NCI-H2227 (cell line): ENCODE measurements around the gene OR2A42.
"Not testable (repeated sequence)": the region's sequence is repeated elsewhere in the genome, so short reads cannot be mapped to it uniquely, and the experiment has no call there.

ENCODE experiments used
- DNase-seq: peaks from one replicate; lab custom pipeline; 2025; ENCODE audit not compliant: unreplicated experiment; lab: John Stamatoyannopoulos, UW

Gene OR2A42

GRCh38 chr7:144223675-144224074, 15.7 kb downstream of the OR2A42 start:
- DNase-seq = not testable (repeated sequence)

GRCh38 chr7:144220531-144220930, 18.9 kb downstream of the OR2A42 start:
- not testable (repeated sequence) for DNase-seq

- not testable (repeated sequence) for DNase-seq
Measured at GRCh38 chr7:144219149-144219548, 20.3 kb downstream of the OR2A42 start.

- not testable (repeated sequence) for DNase-seq
Measured at GRCh38 chr7:144218581-144218980, 20.8 kb downstream of the OR2A42 start.

GRCh38 chr7:144217200-144217599, 22.2 kb downstream of the OR2A42 start:
- not testable (repeated sequence) for DNase-seq

GRCh38 chr7:144205306-144205705, 34.1 kb downstream of the OR2A42 start:
- not testable (repeated sequence) for DNase-seq

GRCh38 chr7:144203086-144203485, 36.3 kb downstream of the OR2A42 start:
- not testable (repeated sequence) for DNase-seq

GRCh38 chr7:144201978-144202377, 37.4 kb downstream of the OR2A42 start:
- DNase-seq = not testable (repeated sequence)

- not testable (repeated sequence) for DNase-seq
Measured at GRCh38 chr7:144198934-144199333, 40.5 kb downstream of the OR2A42 start.

GRCh38 chr7:144195212-144195872, 44.1 kb downstream of the OR2A42 start, which contains the start of gene ARHGEF35:
ARHGEF35 (minus strand) TSS chr7:144195833; CDS start chr7:144188383, 7,450 bp downstream.
- DNase-seq = not testable (repeated sequence)

- DNase-seq = not testable (repeated sequence)
Measured at GRCh38 chr7:144194453-144194852, 45.0 kb downstream of the OR2A42 start.

GRCh38 chr7:144193782-144194181, 45.6 kb downstream of the OR2A42 start:
- DNase-seq = not testable (repeated sequence)

GRCh38 chr7:144188578-144189171, 50.7 kb downstream of the OR2A42 start:
- DNase-seq = not testable (repeated sequence)

GRCh38 chr7:144187848-144188247, 51.6 kb downstream of the OR2A42 start:
- not testable (repeated sequence) for DNase-seq

GRCh38 chr7:144183166-144183565, 56.2 kb downstream of the OR2A42 start, which contains the start of gene CTAGE4:
CTAGE4 (plus strand) TSS chr7:144183466; CDS start chr7:144183504, 38 bp downstream.
- not testable (repeated sequence) for DNase-seq

GRCh38 chr7:144179165-144179479, 60.3 kb downstream of the OR2A42 start:
- not testable (repeated sequence) for DNase-seq

GRCh38 chr7:144178380-144179164, 60.8 kb downstream of the OR2A42 start:
- DNase-seq = not testable (repeated sequence)
